WTC11 (cell line): ENCODE measurements around the gene WEE1. TPM values are rescaled to one million over a fixed set of nuclear protein-coding genes. Genes with fewer than 3 reads are reported as not detected.

ENCODE experiments used
- ATAC-seq: fragments of 200-7000 bp; cut with Tn5 transposase; 2 replicates; pipeline ENCODE4 v1.10.0; 2021; ENCODE audit warnings: mild to moderate bottlenecking, moderate library complexity
- CTCF ChIA-PET: fragments of 300-600 bp; sonication (Branson Sonifier 250); formaldehyde crosslinking; loops from one replicate; lab custom pipeline; 2021; ENCODE audit warnings: antibody characterized with exemption; lab: Charles Lee
- POLR2A ChIA-PET: fragments of 350-600 bp; sonication (Branson Sonifier 250); formaldehyde crosslinking; loops from one replicate; lab custom pipeline; 2021; ENCODE audit warnings: antibody characterized with exemption; lab: Charles Lee
- DNase-seq: peaks from one replicate; pipeline ENCODE4 v3.0.0; 2021; ENCODE audit warnings: low spot score
- H3K27ac Mint-ChIP-seq: 2 replicates; pipeline ENCODE4 v1.8.0; 2021; ENCODE audit warnings: mixed read lengths
- H3K27me3 Mint-ChIP-seq: 2 replicates; pipeline ENCODE4 v1.8.0; 2021; ENCODE audit warnings: low read depth, mild to moderate bottlenecking, moderate library complexity, mixed read lengths
- H3K36me3 Mint-ChIP-seq: 2 replicates; pipeline ENCODE4 v1.8.0; 2021; ENCODE audit warnings: mixed read lengths
- H3K4me1 Mint-ChIP-seq: 2 replicates; pipeline ENCODE4 v1.8.0; 2022; ENCODE audit warnings: mixed read lengths
- H3K4me3 Mint-ChIP-seq: 2 replicates; pipeline ENCODE4 v1.8.0; 2021; ENCODE audit warnings: mild to moderate bottlenecking, moderate library complexity, mixed read lengths
- H3K9me3 Mint-ChIP-seq: 2 replicates; pipeline ENCODE4 v1.8.0; 2021; ENCODE audit warnings: mixed read lengths
- ESRRA ChIP-seq: sonication (generic); formaldehyde crosslinking; IDR thresholded peaks from 2 replicates; pipeline ENCODE4 v1.8.1; 2022; ENCODE audit warnings: mild to moderate bottlenecking, missing genetic modification reagents, borderline replicate concordance
- GABPB1 ChIP-seq: sonication (generic); formaldehyde crosslinking; IDR thresholded peaks from 2 replicates; pipeline ENCODE4 v1.8.1; 2023; ENCODE audit warnings: mild to moderate bottlenecking, missing genetic modification reagents
- GRHL2 ChIP-seq: fragments of 250-450 bp; sonication (Bioruptor Pico); IDR thresholded peaks from 2 replicates; pipeline ENCODE4 v1.8.0; 2022; ENCODE audit warnings: mild to moderate bottlenecking, moderate library complexity; ENCODE audit not compliant: insufficient replicate concordance, severe bottlenecking
- GTF2I ChIP-seq: fragments of 250-450 bp; sonication (Bioruptor Pico); conservative IDR thresholded peaks from 2 replicates; pipeline ENCODE4 v1.4.0; 2021; ENCODE audit warnings: mild to moderate bottlenecking
- MYBL2 ChIP-seq: sonication (generic); formaldehyde crosslinking; IDR thresholded peaks from 2 replicates; pipeline ENCODE4 v1.8.1; 2023; ENCODE audit warnings: mild to moderate bottlenecking, moderate library complexity, missing genetic modification reagents
- NR3C1 ChIP-seq: sonication (generic); formaldehyde crosslinking; conservative IDR thresholded peaks from 2 replicates; pipeline ENCODE4 v1.8.1; 2023; ENCODE audit warnings: low read depth, mild to moderate bottlenecking, missing genetic modification reagents
- PRRX2 ChIP-seq: fragments of 250-450 bp; sonication (Bioruptor Pico); IDR thresholded peaks from 2 replicates; pipeline ENCODE4 v1.8.0; 2021; ENCODE audit warnings: mild to moderate bottlenecking
- RORB ChIP-seq: fragments of 250-450 bp; sonication (Bioruptor Pico); IDR thresholded peaks from 2 replicates; pipeline ENCODE4 v1.9.0; 2021; ENCODE audit warnings: mild to moderate bottlenecking
- SMAD4 ChIP-seq: sonication (generic); formaldehyde crosslinking; IDR thresholded peaks from 2 replicates; pipeline ENCODE4 v1.8.0; 2022; ENCODE audit warnings: mild to moderate bottlenecking, missing genetic modification reagents
- TCF7 ChIP-seq: sonication (generic); formaldehyde crosslinking; IDR thresholded peaks from 2 replicates; pipeline ENCODE4 v1.8.0; 2022; ENCODE audit warnings: mild to moderate bottlenecking, low read depth, missing genetic modification reagents, moderate library complexity
- ZNF121 ChIP-seq: sonication (generic); formaldehyde crosslinking; IDR thresholded peaks from 2 replicates; pipeline ENCODE4 v1.8.0; 2023; ENCODE audit warnings: missing genetic modification reagents
- total RNA-seq: library from RNA; stranded (reverse); gene quantifications from 3 replicates; pipeline ENCODE4 v1.2.3, GENCODE V29; 2021
- TF ChIP-seq, protein P1 (sequence below): sonication (generic); formaldehyde crosslinking; IDR thresholded peaks from 2 replicates; pipeline ENCODE4 v1.8.0; 2022; ENCODE audit warnings: missing genetic modification reagents
- TF ChIP-seq, protein P2 (sequence below): sonication (generic); formaldehyde crosslinking; IDR thresholded peaks from 2 replicates; pipeline ENCODE4 v1.8.1; 2022; ENCODE audit warnings: mild to moderate bottlenecking, missing genetic modification reagents, moderate library complexity, borderline replicate concordance
- TF ChIP-seq, protein P3 (sequence below): sonication (generic); formaldehyde crosslinking; IDR thresholded peaks from 2 replicates; pipeline ENCODE4 v1.8.0; 2023; ENCODE audit warnings: missing genetic modification reagents
- TF ChIP-seq, protein P4 (sequence below): sonication (generic); formaldehyde crosslinking; IDR thresholded peaks from 2 replicates; pipeline ENCODE4 v1.8.0; 2022; ENCODE audit warnings: mild to moderate bottlenecking, missing genetic modification reagents

Gene WEE1
- total RNA-seq, 1 experiment from 2014 or later: 109 TPM

DNA sequence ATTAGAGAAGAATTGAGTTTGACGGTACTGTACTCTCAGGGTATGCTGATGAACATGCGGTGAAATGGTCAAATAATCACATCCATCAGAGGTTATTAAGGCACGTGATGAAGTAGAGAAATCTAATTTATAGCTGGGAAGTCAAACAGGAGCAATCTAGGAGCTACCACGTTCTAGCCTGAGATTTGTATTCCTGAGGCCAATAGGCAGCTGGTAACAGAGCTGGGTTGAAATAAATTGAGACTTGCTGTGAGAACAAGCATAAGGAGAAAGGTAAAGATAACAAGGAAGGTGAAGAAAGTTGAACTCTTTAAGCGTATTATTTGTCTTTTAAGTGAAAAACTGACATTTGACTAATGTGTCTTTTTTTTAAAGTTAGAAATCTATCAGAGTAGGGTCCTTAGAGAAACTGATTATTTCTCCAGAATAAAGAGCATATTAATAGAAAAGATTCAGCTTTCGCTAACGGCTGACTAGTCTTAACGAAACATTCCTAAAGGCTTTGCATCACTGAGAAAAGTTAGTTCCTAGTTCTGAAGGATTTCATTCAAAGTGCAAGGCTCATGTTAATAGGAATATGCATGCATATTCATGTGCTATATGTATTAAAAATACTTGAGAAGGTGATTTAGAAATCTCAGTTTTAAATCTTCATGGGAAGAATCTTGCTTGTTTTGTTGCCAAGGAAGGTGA, 5.2 kb upstream of the WEE1 start (continued):
- no peak for TF ChIP-seq MYBL2 (CRISPR knock-in tag)
- TF ChIP-seq, all 79 proteins: peak for 0

DNA sequence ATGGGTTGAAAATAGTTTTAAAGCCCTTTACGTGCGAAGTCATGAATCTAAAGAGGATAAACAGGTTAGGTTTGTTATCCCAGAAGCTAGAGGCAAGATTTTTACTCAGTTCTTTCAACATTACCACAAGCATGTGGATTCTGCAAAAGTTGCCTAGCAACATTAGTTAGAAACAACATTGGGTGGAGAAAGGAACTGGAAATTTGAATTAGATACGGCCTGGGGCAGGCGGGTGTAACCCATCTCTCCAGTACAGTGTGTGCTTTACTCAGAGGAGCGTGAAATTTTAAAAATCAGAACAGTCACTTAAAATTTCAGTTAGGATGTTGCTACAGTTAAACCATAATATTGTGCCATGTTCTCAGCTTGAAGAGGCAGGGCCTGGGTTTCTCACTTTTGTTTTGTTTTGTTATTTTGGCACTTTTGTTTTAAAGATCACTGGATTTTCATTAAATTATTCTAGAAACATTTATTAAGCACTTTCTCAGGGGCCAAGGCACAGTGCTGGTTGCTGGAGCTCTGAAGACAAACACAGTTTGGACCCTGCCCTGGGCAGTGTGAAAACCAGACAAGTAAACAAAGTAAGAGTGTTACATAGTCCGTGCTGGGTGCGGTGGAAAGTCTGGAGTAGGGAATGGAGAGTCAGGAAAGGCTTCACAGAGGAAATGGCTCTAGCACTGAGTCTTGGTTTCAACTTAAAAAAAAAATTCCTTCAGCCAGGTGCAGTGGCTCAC, 4.4 kb upstream of the WEE1 start:
- peak overlapping the region; percentile 44 for H3K4me3 Mint-ChIP-seq
- CTCF ChIA-PET: interaction anchor here (0.8 to 2.6 kb wide), 3 partner anchors 34 to 62 kb away, joined by 4 to 22 read pairs (median 5); no protein-coding TSS in a partner anchor
- H3K9me3 Mint-ChIP-seq: no peaks in the 10 kb centered on the region
- POLR2A ChIA-PET: interaction anchor here (1.1 kb wide), 1 partner anchor 108 kb away, joined by 4 read pairs; the partner anchor contains the start of gene ZNF143
- H3K4me1 Mint-ChIP-seq: peaks cover 60% of the 10 kb centered on the region
- H3K27ac Mint-ChIP-seq: peak overlapping the region; percentile 97
- peak; percentile 4 for ATAC-seq
- TF ChIP-seq GABPB1 (CRISPR knock-in tag) (peak; percentile 56; the same call in 1 of the 2 replicates), GTF2I (CRISPR knock-in tag) (no peak), MYBL2 (CRISPR knock-in tag) (no peak)
- TF ChIP-seq, protein P1, sequence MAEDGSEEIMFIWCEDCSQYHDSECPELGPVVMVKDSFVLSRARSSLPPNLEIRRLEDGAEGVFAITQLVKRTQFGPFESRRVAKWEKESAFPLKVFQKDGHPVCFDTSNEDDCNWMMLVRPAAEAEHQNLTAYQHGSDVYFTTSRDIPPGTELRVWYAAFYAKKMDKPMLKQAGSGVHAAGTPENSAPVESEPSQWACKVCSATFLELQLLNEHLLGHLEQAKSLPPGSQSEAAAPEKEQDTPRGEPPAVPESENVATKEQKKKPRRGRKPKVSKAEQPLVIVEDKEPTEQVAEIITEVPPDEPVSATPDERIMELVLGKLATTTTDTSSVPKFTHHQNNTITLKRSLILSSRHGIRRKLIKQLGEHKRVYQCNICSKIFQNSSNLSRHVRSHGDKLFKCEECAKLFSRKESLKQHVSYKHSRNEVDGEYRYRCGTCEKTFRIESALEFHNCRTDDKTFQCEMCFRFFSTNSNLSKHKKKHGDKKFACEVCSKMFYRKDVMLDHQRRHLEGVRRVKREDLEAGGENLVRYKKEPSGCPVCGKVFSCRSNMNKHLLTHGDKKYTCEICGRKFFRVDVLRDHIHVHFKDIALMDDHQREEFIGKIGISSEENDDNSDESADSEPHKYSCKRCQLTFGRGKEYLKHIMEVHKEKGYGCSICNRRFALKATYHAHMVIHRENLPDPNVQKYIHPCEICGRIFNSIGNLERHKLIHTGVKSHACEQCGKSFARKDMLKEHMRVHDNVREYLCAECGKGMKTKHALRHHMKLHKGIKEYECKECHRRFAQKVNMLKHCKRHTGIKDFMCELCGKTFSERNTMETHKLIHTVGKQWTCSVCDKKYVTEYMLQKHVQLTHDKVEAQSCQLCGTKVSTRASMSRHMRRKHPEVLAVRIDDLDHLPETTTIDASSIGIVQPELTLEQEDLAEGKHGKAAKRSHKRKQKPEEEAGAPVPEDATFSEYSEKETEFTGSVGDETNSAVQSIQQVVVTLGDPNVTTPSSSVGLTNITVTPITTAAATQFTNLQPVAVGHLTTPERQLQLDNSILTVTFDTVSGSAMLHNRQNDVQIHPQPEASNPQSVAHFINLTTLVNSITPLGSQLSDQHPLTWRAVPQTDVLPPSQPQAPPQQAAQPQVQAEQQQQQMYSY (CRISPR knock-in tag): peak; percentile 97
- TF ChIP-seq, all 79 proteins: peak for 2
- Mint-ChIP-seq H3K27me3 (no peaks in the 10 kb centered on the region), H3K36me3 (no peaks in the 10 kb centered on the region)
- DNase-seq: peak; percentile 32

DNA sequence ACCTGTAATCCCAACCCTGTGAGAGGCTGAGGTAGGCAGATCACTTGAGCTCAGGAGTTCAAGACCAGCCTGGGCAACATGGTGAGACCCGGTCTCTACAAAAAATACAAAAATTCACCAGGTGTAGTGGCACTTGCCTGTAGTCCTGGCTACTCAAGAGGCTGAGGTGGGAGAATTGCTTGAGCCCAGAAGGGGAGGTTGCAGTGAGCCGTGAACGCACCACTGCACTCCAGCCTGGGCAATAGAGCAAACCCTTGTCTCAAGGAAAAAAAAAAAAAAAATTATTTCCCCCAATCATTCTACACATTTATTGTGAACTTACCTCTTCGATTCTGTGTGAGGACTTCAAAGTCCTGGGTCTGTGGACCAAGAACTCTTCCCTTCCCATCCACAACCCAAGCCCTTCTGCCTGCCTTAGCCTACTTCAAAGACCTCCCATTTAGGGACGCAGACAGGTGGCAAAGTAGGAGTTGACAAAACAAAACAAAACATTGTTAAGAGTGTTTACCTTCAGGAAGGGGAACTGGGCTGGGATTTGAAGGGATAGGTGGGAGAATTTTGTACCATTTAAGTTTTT, 3.8 kb upstream of the WEE1 start:
- H3K27ac Mint-ChIP-seq: peak overlapping the region; percentile 97
- TF ChIP-seq, protein P2, sequence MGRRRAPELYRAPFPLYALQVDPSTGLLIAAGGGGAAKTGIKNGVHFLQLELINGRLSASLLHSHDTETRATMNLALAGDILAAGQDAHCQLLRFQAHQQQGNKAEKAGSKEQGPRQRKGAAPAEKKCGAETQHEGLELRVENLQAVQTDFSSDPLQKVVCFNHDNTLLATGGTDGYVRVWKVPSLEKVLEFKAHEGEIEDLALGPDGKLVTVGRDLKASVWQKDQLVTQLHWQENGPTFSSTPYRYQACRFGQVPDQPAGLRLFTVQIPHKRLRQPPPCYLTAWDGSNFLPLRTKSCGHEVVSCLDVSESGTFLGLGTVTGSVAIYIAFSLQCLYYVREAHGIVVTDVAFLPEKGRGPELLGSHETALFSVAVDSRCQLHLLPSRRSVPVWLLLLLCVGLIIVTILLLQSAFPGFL: no peak
- no peak for TF ChIP-seq ESRRA (CRISPR knock-in tag)
- no peak for TF ChIP-seq PRRX2 (CRISPR knock-in tag)
- TF ChIP-seq GRHL2 (CRISPR knock-in tag): no peak
- TF ChIP-seq, protein P3, sequence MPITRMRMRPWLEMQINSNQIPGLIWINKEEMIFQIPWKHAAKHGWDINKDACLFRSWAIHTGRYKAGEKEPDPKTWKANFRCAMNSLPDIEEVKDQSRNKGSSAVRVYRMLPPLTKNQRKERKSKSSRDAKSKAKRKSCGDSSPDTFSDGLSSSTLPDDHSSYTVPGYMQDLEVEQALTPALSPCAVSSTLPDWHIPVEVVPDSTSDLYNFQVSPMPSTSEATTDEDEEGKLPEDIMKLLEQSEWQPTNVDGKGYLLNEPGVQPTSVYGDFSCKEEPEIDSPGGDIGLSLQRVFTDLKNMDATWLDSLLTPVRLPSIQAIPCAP (CRISPR knock-in tag): no peak
- no peaks in the 10 kb centered on the region for H3K27me3 Mint-ChIP-seq
- POLR2A ChIA-PET: no interaction called here
- CTCF ChIA-PET: interaction anchor here (1.9 to 2.6 kb wide), 2 partner anchors 35 to 63 kb away, joined by 5 to 22 read pairs; no protein-coding TSS in a partner anchor
- H3K9me3 Mint-ChIP-seq: no peaks in the 10 kb centered on the region
- no peak overlapping the region; the same call in 1 of the 2 replicates for H3K4me3 Mint-ChIP-seq
- ATAC-seq (no peak), DNase-seq (no peak)
- peaks cover 60% of the 10 kb centered on the region for H3K4me1 Mint-ChIP-seq
- peaks cover 2% of the 10 kb centered on the region; the same call in 1 of the 2 replicates for H3K36me3 Mint-ChIP-seq

DNA sequence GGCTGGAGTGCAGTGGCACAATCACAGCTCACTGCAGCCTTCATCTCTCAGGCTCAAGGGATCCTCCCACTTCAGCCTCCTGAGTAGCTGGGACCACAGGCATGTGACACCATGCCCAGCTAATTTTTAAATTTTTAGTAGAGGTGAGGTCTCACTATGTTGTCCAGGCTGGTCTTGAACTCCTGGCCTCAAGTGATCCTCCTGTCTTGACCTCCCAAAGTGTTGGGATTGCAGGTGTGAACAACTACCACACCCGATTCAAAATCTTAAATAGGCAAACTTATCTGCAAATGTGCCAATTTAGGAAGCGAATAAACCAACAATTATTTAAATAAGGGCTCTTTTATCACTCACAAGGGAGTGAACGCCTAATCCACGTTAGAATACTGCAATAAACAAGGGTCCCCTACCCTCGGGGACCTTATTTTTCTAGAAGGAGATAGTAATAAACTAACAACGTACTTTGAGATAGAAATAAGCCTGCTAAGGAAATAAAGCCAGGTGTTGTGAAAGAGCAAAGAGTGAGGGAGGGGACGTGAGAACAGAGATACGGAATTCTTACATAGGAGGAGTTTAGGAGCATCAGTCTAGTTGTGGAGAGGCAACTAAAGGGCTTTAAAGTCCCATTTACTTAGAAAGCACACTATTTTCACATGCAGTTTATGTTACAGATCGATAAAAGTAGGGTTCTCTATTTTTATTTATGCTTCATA, 3.0 kb upstream of the WEE1 start:
- H3K9me3 Mint-ChIP-seq: no peaks in the 10 kb centered on the region
- no peak overlapping the region for H3K4me3 Mint-ChIP-seq

More for the DNA sequence above, 3.0 kb upstream of the WEE1 start:
- DNase-seq: no peak
- H3K27me3 Mint-ChIP-seq: no peaks in the 10 kb centered on the region
- ChIA-PET POLR2A (no interaction called here), CTCF (no interaction called here)
- H3K27ac Mint-ChIP-seq: no peak overlapping the region
- H3K36me3 Mint-ChIP-seq: peaks cover 10% of the 10 kb centered on the region
- ATAC-seq: no peak
- TF ChIP-seq TCF7: no peak
- peak; percentile 75; the same call in 1 of the 2 replicates for TF ChIP-seq ZNF121 (CRISPR knock-in tag)
- TF ChIP-seq RORB (CRISPR knock-in tag): no peak
- no peak for TF ChIP-seq NR3C1
- TF ChIP-seq, protein P4, sequence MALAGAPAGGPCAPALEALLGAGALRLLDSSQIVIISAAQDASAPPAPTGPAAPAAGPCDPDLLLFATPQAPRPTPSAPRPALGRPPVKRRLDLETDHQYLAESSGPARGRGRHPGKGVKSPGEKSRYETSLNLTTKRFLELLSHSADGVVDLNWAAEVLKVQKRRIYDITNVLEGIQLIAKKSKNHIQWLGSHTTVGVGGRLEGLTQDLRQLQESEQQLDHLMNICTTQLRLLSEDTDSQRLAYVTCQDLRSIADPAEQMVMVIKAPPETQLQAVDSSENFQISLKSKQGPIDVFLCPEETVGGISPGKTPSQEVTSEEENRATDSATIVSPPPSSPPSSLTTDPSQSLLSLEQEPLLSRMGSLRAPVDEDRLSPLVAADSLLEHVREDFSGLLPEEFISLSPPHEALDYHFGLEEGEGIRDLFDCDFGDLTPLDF (CRISPR knock-in tag): no peak
- no peak for TF ChIP-seq SMAD4 (CRISPR knock-in tag)
- peaks cover 56% of the 10 kb centered on the region for H3K4me1 Mint-ChIP-seq
